NK-92 (cell line): ENCODE measurements around the gene EMD.
"Not testable (repeated sequence)": the region's sequence is repeated elsewhere in the genome, so short reads cannot be mapped to it uniquely, and the experiment has no call there.

ENCODE experiments used
- DNase-seq: peaks from one replicate; lab custom pipeline; 2025; ENCODE audit not compliant: unreplicated experiment; lab: John Stamatoyannopoulos, UW

The EMD gene

DNA sequence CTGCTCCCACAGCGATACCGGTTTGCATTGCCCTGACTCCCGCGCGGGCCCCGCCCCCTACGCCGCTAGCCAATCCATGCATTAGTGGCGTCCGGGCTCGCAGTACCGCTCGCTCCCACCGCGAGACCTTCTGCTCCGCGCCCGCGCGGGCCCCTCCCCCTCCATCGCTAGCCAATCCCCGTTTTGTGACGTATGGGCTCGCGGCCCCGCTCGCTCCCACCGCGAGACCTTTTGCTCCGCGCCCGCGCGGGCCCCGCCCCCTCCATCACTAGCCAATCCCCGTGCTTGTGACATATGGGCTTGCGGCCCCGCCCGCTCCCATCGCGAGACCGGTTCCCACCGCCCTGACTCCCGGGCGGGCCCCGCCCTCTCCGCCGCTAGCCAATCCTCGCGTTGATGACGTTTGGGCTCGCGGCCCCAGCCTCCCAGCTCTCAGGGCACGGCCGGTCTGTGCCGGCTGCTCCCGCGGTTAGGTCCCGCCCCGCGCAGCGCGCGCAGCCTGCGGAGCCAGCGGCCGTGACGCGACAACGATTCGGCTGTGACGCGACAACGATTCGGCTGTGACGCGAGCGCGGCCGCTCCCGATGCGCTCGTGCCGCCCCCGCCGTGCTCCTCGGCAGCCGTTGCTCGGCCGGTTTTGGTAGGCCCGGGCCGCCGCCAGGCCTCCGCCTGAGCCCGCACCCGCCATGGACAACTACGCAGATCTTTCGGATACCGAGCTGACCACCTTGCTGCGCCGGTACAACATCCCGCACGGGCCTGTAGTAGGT lies at the start of gene EMD:
EMD (plus strand) TSS at position 497 of the 770 bp plus-strand sequence; CDS start at position 687, 190 bp downstream.
- peak; percentile 83 for DNase-seq

DNA sequence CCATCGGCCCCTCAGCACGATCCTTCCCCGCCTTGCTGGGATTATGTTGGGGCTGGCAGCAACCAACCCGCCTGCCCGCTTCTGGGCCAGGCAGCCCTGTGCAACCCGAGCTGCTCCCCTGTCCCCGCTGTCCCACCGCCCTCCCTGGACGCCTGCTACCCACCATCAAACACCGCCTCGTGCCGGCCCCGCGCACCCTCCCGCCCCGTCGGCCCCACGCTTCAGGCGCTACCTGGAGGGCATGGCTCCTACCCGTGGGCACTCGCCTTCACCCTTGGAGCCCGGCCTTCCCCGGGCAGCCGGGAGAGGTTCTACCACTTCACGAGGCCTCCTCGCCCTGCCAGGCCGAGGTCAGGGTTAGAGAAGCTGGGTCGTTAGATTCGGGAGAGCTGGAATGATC lies 46.5 kb upstream of the EMD start:
- DNase-seq: no peak

DNA sequence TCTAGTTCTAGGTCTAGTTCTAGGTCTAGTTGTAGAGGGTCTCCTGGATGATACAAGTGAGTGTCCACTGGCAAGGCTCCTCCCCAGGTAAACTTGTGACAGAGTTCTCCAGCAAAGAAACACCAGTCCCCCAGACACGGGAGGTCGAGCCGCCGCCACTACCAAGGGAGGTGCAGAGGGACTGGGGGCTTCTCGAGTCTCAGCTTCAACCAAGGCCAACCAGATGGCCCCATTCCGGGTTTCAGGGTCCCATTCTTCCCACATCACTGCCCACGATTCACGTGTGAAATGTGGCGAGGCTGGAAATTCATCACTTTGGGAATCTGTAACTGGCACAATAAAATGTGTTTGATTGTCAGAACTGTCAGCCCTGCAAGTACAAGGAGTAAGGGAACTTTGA lies 46.0 kb upstream of the EMD start:
- no peak for DNase-seq

DNA sequence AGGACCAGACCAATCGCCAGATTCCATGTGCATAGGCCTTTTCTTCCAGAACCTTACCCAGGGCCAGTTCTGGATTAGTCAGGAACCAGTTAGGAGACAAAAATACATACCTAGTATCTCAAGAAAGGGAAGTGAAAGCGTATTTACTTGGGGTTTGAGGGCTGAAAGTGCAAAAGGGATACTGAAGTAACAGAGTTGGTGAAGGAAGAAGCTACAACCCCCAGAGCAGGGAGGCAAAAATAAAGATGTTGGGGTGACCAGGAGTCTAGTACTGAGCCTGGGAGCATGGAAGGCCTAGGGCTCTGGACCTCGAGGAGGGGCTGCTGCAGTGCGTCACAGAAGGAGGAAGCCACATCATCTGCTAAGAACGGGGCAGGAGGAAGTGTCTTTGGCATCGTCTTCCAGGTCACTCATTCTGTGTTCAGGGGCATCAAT lies 45.2 kb upstream of the EMD start:
- DNase-seq: no peak

DNA sequence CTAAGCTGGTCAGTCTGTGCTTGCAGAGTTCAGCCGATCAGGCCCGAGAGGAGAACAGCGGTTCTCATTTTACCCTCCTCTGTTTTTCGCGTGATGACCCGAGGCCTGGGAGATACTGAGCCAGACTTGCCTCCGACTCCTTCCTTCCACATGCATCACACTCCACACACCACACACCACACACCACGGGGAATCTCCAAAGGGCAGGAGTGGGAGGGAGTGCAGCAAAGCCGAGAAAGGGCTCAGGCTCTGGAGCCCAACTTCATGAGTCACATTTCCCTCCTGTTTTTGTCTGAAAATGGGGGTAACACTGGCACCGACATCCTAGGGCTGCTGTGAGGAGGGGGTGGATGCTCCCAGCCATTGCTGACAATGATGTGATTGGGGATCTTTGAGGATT lies 44.6 kb upstream of the EMD start:
- no peak for DNase-seq

DNA sequence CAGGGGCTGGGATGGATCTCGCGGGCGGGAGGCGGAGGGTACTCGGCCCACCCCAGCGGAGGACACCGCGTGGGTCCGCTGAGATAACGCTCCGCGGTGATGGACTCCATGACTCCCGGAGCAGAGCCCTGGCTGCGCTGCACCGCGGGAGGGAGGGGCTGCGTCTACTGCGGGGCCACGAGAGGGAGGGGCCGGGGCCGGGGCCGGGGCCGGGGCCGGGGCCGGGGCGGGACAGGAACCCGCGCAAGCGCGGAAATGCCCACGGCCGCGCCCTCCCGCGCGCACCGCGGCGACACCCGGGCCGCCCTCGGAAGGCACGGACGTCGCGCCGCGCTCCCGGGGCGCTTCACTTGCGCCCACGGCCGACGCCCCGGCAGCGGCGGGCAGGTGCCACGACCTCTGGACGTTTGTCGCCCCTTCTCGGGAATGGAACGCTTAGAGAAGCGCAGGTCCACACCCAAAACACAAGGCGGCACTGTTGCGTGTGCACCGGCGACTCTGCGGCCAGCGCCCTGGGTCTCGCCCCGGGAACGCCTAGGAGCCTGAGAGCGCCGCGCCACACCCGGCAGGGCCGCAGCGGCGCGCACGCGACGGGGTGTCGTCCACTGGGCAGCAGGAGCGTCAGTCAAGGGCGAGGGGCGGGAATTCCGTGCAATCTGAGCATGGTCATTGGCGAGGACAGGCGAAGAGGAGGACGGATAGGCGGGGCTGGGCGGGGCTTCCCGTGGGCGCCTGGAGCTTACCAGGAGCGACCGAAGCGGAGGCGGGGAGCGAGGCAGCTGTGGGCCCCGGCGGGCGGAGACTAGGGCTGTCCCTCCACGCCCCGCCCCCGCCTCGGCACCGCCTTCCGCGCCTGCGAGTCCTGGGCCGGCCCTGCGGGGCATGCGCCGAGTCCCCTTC lies 37.4 kb upstream of the EMD start:
- not testable (repeated sequence) for DNase-seq

DNA sequence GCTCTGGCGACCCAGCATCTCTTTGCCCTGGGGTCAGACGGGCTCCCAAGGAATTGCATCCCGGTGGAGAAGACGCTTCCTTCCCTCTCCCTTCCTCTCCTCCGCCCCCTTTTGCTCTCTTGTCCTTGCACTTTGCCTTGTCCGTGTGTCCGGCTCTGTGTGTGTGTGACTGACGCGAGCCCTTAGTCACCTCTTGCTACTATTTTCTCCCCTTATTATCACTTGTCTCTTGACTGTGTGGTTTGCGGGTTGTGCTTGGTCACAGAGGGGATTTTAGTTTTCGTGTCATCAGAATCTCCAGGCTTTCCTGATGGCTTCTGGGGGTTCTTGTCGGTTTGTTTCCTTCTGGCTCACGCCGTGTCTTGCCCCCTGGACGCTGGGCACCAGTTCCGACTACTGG lies 36.0 kb upstream of the EMD start:
- not testable (repeated sequence) for DNase-seq

DNA sequence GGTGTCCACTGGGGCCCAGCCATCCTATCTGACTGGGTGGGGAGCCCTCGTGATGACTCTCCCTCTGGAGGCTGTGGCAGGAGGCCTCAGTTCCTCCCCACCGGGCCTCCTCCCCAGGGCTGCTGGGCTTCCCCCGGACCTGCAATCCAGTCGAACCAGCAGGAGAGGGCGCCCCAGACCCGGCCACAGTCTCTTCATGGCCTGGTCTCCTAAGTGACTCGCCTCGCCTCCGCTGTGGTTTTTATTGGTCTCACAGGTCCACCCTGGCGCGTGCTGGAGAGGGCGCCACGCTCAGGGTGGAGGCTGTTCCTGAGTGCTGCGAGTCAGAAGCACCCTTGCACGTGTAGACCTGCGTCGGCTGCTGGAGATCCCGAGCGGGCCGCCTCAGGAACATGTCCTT lies 35.5 kb upstream of the EMD start:
- DNase-seq: not testable (repeated sequence)

DNA sequence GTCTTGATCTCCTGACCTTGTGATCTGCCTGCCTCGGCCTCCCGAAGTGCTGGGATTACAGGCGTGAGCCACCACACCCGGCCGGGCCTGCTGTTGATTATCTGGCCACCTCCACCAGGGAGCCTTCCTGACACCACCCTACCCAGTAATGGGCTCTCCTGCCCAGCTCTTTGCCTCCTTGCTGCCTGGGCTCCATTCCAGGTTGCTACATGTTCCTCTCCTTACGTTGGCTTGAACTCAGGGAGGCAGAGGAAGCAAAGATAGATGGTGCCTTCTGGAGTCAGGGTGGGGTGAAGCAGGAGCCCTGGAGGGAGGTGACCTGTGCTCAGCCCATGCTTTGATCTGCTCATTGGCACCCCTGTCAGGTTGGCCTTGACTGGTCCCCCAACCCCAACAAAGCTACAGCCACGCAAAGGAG lies 31.0 kb upstream of the EMD start:
- no peak for DNase-seq

DNA sequence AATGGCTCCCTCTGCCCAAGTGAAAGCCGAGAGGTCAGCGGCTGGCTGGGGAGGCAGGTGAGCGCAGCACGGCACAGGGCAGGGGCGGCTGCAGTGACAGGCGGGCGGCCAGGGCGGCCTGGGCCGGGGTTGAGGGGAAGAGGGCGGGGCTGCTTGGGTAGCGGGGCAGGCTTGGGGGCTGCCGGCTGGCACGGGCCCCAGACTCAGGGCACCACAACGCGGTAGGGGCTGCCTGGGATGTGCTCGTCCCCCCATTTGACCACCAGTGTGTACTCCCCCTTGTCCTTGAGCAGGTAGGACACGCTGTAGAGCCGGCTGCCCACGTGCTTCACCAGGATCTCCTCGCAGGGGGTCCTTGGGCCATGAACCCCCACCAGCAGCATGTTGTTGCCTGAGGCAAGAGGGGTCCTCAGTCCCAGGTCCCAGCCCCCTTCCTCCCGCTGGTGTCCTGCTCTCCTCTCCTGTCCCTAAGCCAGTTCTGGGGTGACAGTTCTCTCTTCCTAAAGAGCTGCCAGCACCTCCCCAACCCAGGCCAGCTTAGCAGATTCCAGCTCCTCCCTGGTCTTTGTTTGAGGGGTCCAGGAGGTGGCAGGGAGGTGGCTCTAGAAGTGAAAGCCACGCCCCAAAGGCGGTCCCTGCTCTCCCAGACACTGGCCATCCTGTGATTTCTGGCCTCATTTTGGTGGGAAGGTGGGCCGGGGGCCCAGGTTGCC lies 30.3 kb upstream of the EMD start:
- DNase-seq: no peak

DNA sequence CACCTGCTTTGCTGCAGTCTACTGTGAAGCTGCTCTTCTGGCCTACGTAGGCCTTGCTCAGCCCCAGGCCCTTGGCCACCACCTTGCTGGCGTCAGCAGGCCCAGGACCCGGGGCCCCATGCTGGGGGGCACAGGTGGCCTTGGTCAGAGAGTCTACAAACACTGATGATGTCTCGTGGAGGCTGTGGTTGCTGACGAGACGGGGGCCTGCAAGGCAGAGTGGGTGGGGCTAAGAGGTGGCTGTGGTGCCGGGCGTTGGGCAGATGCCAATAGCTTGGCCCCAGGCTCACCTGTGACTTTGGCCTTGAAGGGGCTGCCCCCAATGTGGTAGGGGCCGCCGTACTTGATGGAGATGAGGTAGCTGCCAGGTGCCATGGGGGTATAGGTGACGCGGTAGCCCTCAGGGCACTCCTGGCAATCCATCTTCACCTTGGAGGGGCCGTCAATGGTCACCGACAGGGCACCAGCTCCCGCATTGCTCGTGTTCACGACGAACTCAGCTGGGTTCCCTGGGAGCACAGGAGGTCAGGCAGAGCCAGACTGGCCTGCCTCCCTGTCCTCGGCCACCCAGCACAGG lies 29.6 kb upstream of the EMD start:
- no peak for DNase-seq

DNA sequence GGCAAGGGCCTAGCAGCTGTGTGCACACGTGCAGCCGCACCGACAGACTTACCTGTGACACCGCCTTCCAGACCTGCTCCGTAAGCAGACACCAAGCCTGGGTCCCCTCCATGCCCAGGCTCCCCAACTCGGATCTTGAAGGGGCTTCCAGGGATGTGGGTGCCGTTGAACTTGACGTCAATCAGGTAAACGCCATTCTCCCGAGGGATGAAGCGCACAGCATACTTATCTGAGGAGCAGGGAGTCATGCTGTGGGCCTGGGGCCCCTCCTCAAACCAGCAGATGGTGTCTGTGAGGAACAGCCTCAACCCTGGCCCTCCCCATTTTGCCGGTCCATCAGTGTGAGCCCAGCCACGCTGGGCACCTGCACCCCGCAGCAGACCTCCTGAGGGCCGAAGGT lies 29.1 kb upstream of the EMD start:
- DNase-seq: no peak

DNA sequence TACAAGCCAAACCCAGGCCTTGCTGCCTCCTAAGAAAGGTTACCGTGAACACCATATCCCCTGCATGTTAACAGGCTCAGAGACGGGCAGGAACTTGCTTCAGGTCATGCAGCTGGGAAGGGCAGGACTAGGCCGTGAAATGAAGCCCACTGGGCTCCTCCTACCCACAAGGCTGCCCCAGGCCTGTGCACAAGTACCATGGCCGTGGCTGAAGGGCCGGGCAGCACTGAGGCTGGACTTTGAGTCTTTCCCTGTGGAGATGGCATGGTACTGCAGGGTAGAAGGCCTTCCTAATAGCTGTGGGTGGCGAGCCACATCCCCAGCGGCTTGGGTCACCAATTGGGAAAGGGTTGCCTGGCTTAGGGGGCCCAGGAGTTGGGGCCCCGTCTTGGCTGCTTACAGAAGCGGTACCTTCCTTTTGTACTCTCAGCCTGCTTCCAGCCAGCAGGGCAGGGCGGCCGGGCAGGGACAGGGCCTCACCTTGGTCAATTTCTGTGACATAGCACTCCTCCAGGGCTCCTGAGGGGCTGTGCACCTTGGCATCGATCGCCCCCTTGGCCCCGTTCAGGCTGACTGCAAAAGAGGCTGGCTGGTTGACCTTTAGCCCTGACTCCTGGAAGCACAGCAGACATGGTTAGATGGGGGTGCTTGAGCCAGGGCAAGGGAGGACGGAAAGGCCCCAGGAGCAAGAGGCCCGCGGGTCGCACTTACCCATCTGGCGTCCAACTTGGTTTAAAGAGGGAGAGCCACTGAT lies 28.5 kb upstream of the EMD start:
- no peak for DNase-seq

DNA sequence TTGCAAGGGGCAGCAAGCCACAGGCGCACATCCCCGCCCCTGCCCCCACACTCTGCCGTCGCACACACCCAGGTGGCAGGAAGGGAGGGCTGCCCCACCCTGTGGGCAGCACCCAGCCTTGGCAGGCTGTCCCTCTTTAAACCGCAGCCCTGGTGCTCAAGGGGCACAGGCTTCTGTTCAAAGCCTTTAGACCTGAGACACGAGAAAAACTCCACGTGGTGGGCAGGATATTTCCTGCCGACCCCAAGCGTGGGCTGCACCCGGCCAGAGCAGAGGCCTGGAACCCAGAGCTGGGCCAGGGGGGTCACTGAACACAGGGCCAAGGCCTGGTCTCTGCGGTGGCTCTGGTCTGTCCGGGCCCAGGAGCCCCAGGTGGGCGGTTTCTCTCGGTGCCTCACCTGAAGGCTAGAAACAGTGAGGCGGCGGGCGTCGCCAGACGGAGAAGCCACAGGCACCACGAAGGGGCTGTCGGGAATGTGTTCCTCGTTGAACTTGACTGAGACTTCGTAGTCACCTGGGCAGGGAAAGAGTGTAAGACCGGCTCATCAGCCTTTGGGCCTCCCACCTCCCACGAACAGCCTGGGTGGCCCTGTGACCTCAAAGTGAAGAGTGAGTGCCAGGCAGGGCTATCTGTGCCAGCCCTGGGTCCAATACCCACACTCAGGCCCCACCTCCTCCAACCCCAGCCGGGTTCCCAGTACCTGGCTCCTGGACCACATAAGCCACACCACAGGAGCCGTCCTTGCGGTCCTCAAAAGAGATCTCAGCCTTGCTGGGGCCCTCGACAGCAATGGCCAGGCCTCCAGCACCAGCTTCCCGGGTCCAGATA lies 27.7 kb upstream of the EMD start:
- no peak for DNase-seq

DNA sequence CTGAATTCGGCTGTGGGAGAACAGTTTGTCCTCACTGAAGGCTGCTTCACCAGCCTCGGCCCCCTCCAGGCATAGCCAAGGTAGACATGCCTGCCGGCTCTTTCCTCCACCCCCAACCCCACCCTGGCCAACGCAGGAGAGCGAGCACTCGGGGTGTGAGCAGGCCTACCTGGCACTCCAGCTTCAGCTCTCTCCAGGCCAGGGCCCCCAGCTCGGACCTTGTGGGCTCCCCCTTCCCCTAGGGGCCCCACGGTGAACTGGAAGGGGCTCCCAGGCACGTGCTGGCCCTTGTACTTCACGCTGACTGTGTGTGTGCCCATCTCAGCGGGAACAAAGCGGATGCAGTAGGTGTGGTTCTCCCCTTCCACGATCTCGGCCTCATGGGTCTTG lies 27.1 kb upstream of the EMD start:
- DNase-seq: no peak

DNA sequence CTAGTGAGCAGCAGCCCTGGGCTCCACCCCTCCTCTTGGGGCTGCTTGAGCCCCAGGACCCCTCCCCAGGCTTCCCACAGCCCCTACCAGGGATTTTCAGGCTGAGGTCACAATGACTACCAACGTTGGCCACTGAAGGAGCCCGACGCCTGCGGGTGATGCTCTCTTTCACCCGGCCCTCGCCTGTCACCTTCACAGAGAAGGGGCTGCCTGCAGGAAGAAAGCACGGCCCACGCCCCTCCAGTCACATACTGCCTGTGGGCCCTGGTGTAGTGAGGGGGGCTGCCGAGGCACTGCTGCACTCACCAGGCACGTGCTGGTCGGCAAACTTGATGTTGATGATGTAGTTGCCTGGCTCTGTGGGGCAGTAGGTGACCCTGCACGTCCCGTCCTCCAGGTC lies 26.6 kb upstream of the EMD start:
- DNase-seq: no peak

DNA sequence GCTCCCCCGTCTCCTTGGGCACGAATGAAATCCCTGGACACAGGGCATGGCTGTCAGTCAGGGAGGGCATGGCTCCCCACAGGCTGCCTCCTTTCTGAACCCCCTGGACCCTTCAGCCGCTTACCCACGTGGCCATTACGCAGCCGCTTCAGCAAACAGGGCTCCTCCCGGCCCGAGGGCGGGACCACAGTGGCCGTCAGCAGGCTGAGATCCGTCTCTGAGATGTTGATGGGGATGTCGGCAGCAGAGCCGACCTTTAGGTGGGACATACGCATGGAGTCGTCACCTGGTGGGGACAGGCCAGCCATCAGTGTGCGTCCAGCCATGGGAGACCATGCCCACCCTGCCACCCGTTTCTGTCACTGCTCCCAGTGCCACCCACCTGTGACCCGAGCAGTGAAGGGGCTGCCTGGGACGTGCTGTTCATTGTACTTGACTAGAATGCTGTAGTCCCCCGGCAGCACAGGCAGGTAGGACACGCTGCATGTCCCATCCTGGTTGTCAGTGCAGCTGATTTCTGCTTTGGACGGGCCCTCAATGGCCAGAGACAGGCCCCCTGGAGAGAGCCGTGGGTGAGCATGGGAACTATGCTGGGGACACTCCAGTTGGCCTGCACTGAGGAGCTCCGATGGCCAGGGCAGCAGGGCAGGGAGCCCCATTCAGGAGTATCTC lies 25.8 kb upstream of the EMD start:
- DNase-seq: no peak

DNA sequence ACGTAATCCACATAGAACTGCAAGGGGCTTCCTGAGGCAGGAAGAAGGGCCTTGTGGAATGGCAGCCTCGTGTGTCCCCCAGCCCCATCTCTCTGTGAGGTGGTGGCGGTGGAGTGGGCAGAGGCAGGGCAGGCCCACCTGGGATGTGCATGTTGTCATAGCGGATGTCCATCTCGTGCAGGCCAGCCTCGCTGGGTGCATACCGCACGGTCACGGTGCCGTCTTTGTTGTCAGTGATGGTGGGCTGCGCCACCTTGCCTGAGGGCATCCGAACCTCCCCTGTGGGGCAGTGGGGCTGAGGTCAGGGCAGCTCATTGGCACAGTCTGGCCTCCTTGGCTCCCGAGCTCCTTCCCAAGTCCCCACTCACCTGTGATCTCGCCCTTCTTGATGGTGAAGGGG lies 25.1 kb upstream of the EMD start:
- no peak for DNase-seq

DNA sequence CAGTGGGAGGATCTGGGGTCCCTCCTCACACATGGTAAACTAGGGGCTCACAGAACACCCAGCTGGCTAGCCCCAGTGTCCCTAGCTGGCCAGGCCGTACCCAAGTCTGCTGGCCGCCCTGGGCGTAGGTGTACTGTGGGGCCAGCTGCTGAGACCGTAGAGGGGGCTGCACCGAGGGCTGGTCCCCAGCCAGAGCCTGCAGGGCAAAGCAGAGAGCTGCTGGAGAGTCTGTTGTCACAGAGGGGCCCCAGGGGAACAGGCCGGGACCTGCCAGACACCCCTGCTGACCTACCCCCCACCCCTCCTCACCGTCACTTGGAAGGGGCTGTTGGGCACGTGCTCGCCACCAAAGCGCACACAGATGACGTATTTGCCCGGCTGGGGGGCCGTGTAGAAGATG lies 24.6 kb upstream of the EMD start:
- no peak for DNase-seq
